ENCODE results near the gene FAM20A.

FAM20A gene

GRCh38 chr17:68612923-68613292 is 11.7 kb upstream of the FAM20A start:
- intact Hi-C loops (cut with DNase I; ENCODE audit: low total_unique reads) = no loop called here
- Histone ChIP-seq H3K4me3 (no peak overlapping the region), H3K36me3 (no peaks in the 10 kb centered on the region), H3K9me3 (peaks cover 5 to 29% (median 24%) of the 10 kb centered on the region in 3 donors), H3K27me3 (no peaks in the 10 kb centered on the region), H3K4me1 (no peaks in the 10 kb centered on the region), H3K27ac (no peak overlapping the region)
- no peak for DNase-seq
- TF ChIP-seq CTCF (IDR thresholded peaks at IDR 0.05) = no peak

- no peak for DNase-seq
- no peaks in the 10 kb centered on the region for H3K4me1 ChIP-seq
- H3K9me3 ChIP-seq = peaks cover 5 to 33% (median 24%) of the 10 kb centered on the region in 3 donors
- no peaks in the 10 kb centered on the region for H3K27me3 ChIP-seq
- H3K36me3 ChIP-seq = no peaks in the 10 kb centered on the region
- intact Hi-C loops (cut with DNase I; ENCODE audit: low total_unique reads) = no loop called here
- no peak overlapping the region for H3K4me3 ChIP-seq
- no peak overlapping the region for H3K27ac ChIP-seq
- TF ChIP-seq CTCF (IDR thresholded peaks at IDR 0.05) = no peak
Measured at GRCh38 chr17:68612209-68612922, 11.2 kb upstream of the FAM20A start.

GRCh38 chr17:68611353-68612208 is 10.4 kb upstream of the FAM20A start:
- H3K27me3 ChIP-seq = no peaks in the 10 kb centered on the region
- H3K27ac ChIP-seq = no peak overlapping the region
- H3K36me3 ChIP-seq = no peaks in the 10 kb centered on the region
- intact Hi-C loops (cut with DNase I; ENCODE audit: low total_unique reads) = no loop called here
- H3K4me3 ChIP-seq = no peak overlapping the region
- peaks cover 5 to 33% (median 24%) of the 10 kb centered on the region in 3 donors for H3K9me3 ChIP-seq
- DNase-seq = no peak
- no peaks in the 10 kb centered on the region for H3K4me1 ChIP-seq
- no peak for TF ChIP-seq CTCF (IDR thresholded peaks at IDR 0.05)

- Histone ChIP-seq H3K4me3 (no peak overlapping the region), H3K4me1 (no peaks in the 10 kb centered on the region), H3K27me3 (no peaks in the 10 kb centered on the region), H3K9me3 (peaks cover 5 to 33% (median 24%) of the 10 kb centered on the region in 3 donors), H3K27ac (no peak overlapping the region), H3K36me3 (no peaks in the 10 kb centered on the region)
- TF ChIP-seq CTCF (IDR thresholded peaks at IDR 0.05) = no peak
- no peak for DNase-seq
- intact Hi-C loops (cut with DNase I; ENCODE audit: low total_unique reads) = no loop called here
Measured at GRCh38 chr17:68610554-68610953, 9.4 kb upstream of the FAM20A start.

GRCh38 chr17:68608515-68609130 is 7.5 kb upstream of the FAM20A start:
- Histone ChIP-seq H3K36me3 (no peaks in the 10 kb centered on the region), H3K27me3 (no peaks in the 10 kb centered on the region), H3K27ac (no peak overlapping the region), H3K4me3 (no peak overlapping the region), H3K4me1 (no peaks in the 10 kb centered on the region), H3K9me3 (peaks cover 5 to 33% (median 24%) of the 10 kb centered on the region in 3 donors)
- TF ChIP-seq CTCF (IDR thresholded peaks at IDR 0.05) = no peak
- intact Hi-C loops (cut with DNase I; ENCODE audit: low total_unique reads) = no loop called here
- DNase-seq = no peak

Data from tibial artery (tissue), 4 donors.